ENCODE results near the gene GOLT1B.
A peak's percentile ranks its signal among the peaks of the same experiment; 100 is the strongest.

The GOLT1B gene

DNA sequence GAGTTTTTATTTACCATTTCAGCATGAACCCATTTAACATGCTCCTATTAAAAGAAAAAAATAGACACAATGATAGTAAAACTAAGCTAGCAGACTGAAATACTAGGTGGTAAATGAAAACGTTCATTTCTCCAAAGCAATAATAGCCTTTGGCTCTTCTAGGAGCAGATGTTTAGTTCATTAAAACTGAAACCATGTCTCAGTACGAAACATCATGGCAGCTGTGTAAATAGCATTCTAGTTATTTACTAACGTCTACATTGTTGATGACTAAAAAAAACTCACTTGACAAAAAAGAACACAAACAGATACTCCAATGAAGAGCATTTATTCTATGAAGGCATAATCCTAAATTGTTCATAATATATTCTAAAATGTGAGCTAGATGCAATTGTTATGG is 18.1 kb upstream of the GOLT1B start:
- no peaks in the 10 kb centered on the region for H3K27me3 ChIP-seq (ENCODE audit: insufficient read depth, low read length, poor library complexity)
- no peaks in the 10 kb centered on the region for H3K79me2 ChIP-seq (ENCODE audit: insufficient read depth, low read length)
- no peaks in the 10 kb centered on the region for H4K20me1 ChIP-seq (ENCODE audit: insufficient read depth, low read length)
- no peak overlapping the region for H3K9ac ChIP-seq (ENCODE audit: low read depth, low read length)
- no peak overlapping the region for H3K4me3 ChIP-seq (ENCODE audit: low read depth in 1 of 2, low read length in 2 of 2)
- ATAC-seq (ENCODE audit: insufficient read depth, low read depth) (no peak), DNase-seq (no peak)
- TF ChIP-seq CTCF (IDR thresholded peaks at IDR 0.05; ENCODE audit: borderline replicate concordance, extremely low read depth, low read length, poor library complexity, severe bottlenecking) (no peak), EZH2 (IDR thresholded peaks at IDR 0.05; ENCODE audit: borderline replicate concordance, low read depth, low read length, severe bottlenecking) (no peak)
- H3K27ac ChIP-seq (ENCODE audit: low read length) = no peak overlapping the region
- H2AFZ ChIP-seq (ENCODE audit: low read depth, low read length) = no peak overlapping the region
- no peak overlapping the region for H3K4me2 ChIP-seq (ENCODE audit: insufficient read depth, low read length)
- no peaks in the 10 kb centered on the region for H3K4me1 ChIP-seq (ENCODE audit: insufficient read depth, low read length)
- H3K9me3 ChIP-seq (ENCODE audit: insufficient read depth, low read length, severe bottlenecking) = no peaks in the 10 kb centered on the region
- H3K36me3 ChIP-seq (ENCODE audit: insufficient read depth, low read length) = peaks cover 62% of the 10 kb centered on the region

DNA sequence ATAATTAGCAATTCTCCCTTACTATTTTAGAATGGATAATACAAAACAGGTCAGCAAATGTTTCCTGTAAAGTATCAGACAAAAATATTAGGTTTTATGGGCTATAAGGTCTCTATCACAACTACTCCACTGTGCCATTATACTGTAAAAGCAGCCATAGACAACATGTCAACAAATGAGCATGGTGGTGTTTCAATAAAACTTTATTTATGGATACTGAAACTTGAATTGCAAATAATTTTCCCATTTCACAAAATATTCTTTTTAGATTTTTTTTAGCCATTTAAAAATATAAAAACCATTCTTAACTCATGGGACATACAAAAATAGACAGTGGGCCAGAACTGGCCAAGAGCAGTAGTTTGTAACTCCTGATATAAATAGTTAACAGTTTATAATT is 15.6 kb upstream of the GOLT1B start:
- no peak for ATAC-seq (ENCODE audit: insufficient read depth, low read depth)
- no peak for DNase-seq
- no peaks in the 10 kb centered on the region for H3K27me3 ChIP-seq (ENCODE audit: insufficient read depth, low read length, poor library complexity)
- H3K9ac ChIP-seq (ENCODE audit: low read depth, low read length) = no peak overlapping the region
- no peak overlapping the region for H3K27ac ChIP-seq (ENCODE audit: low read length)
- no peaks in the 10 kb centered on the region for H3K4me1 ChIP-seq (ENCODE audit: insufficient read depth, low read length)
- peaks cover 59% of the 10 kb centered on the region for H3K36me3 ChIP-seq (ENCODE audit: insufficient read depth, low read length)
- H3K79me2 ChIP-seq (ENCODE audit: insufficient read depth, low read length) = no peaks in the 10 kb centered on the region
- TF ChIP-seq CTCF (IDR thresholded peaks at IDR 0.05; ENCODE audit: borderline replicate concordance, extremely low read depth, low read length, poor library complexity, severe bottlenecking) (no peak), EZH2 (IDR thresholded peaks at IDR 0.05; ENCODE audit: borderline replicate concordance, low read depth, low read length, severe bottlenecking) (no peak)
- no peak overlapping the region for H2AFZ ChIP-seq (ENCODE audit: low read depth, low read length)
- H3K9me3 ChIP-seq (ENCODE audit: insufficient read depth, low read length, severe bottlenecking) = no peaks in the 10 kb centered on the region
- no peak overlapping the region for H3K4me2 ChIP-seq (ENCODE audit: insufficient read depth, low read length)
- H3K4me3 ChIP-seq (ENCODE audit: low read depth in 1 of 2, low read length in 2 of 2) = no peak overlapping the region
- H4K20me1 ChIP-seq (ENCODE audit: insufficient read depth, low read length) = no peaks in the 10 kb centered on the region

DNA sequence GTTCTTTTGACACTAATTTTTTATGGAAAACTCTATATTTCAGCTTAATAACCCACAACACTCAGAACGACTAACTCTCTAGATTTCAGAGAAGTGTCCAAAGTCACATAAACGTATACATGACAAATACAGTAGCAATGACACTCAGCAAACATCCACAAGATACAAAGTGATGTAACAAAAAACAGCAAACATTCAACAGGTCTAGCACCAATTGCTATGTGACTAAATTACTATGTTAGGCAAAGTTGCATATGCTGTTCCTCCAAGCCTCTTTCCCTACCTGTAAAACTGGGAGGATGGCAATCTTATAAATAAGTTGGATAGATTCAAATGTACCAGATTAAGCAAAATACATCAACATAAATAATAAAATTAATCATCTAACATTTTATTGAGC is 1.8 kb upstream of the GOLT1B start:
- Histone ChIP-seq H4K20me1 (ENCODE audit: insufficient read depth, low read length) (peaks cover 5% of the 10 kb centered on the region; the same call in 1 of the 2 replicates), H3K27me3 (ENCODE audit: insufficient read depth, low read length, poor library complexity) (no peaks in the 10 kb centered on the region), H3K4me2 (ENCODE audit: insufficient read depth, low read length) (peak overlapping the region; percentile 87), H3K9me3 (ENCODE audit: insufficient read depth, low read length, severe bottlenecking) (no peaks in the 10 kb centered on the region), H3K4me1 (ENCODE audit: insufficient read depth, low read length) (peaks cover 44% of the 10 kb centered on the region), H3K27ac (ENCODE audit: low read length) (no peak overlapping the region), H3K36me3 (ENCODE audit: insufficient read depth, low read length) (peaks cover 42% of the 10 kb centered on the region), H3K9ac (ENCODE audit: low read depth, low read length) (peak overlapping the region; percentile 88; the same call in 1 of the 2 replicates), H2AFZ (ENCODE audit: low read depth, low read length) (no peak overlapping the region), H3K4me3 (ENCODE audit: low read depth in 1 of 2, low read length in 2 of 2) (peak overlapping the region in 1 of 2 experiments; percentile 83; a peak in 1 of 4 replicates), H3K79me2 (ENCODE audit: insufficient read depth, low read length) (peaks cover 58% of the 10 kb centered on the region)
- TF ChIP-seq CTCF (IDR thresholded peaks at IDR 0.05; ENCODE audit: borderline replicate concordance, extremely low read depth, low read length, poor library complexity, severe bottlenecking) (no peak), EZH2 (IDR thresholded peaks at IDR 0.05; ENCODE audit: borderline replicate concordance, low read depth, low read length, severe bottlenecking) (no peak)
- DNase-seq (no peak), ATAC-seq (ENCODE audit: insufficient read depth, low read depth) (no peak)

Data from DND-41 (cell line).